ENCODE measurements around the gene STXBP5.

DNA sequence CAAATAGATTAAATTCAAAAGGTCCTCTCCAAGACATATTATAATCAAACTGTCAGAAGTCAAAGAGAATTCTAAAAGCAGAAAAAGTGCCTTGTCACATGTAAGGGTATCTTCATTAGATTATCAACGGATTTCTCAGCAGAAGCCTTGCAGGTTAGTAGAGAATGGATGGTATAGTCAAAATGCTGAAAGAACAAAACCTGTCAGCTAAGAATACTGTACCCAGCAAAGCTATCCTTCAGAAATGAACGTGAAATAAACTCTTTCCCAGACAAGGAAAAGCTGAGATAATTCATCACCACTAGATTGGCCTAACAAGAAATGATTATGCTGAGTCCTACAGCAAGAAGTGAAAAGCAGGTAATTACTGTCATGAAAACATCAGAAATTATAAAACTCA lies 92.9 kb downstream of the STXBP5 start:
- TF ChIP-seq, protein P1, sequence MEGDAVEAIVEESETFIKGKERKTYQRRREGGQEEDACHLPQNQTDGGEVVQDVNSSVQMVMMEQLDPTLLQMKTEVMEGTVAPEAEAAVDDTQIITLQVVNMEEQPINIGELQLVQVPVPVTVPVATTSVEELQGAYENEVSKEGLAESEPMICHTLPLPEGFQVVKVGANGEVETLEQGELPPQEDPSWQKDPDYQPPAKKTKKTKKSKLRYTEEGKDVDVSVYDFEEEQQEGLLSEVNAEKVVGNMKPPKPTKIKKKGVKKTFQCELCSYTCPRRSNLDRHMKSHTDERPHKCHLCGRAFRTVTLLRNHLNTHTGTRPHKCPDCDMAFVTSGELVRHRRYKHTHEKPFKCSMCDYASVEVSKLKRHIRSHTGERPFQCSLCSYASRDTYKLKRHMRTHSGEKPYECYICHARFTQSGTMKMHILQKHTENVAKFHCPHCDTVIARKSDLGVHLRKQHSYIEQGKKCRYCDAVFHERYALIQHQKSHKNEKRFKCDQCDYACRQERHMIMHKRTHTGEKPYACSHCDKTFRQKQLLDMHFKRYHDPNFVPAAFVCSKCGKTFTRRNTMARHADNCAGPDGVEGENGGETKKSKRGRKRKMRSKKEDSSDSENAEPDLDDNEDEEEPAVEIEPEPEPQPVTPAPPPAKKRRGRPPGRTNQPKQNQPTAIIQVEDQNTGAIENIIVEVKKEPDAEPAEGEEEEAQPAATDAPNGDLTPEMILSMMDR (IDR thresholded peaks at IDR 0.05; ENCODE audit: low read length) = no peak
- TF ChIP-seq EZH2 (optimal IDR thresholded peaks at IDR 0.05; ENCODE audit: low read depth, low read length) = no peak

Measured in MM.1S (cell line).